Activated CD8-positive, alpha-beta T cell treated with anti-CD3 and anti-CD28 coated beads, Interleukin-2, amount 10 ng/mL, durations not matched to agents 7 days and 5 days (primary cell): ENCODE results near the gene LRCOL1. TPM values are rescaled to one million over a fixed set of nuclear protein-coding genes. Genes with fewer than 3 reads are reported as not detected.

Experiments used
- ATAC-seq: fragments of 150-1000 bp; cut with Tn5 transposase; one replicate; pipeline ENCODE4 v1.10.0; 2021; ENCODE audit warnings: moderate library complexity
- CTCF ChIA-PET: fragments of 350-600 bp; sonication (Branson Sonifier 250); formaldehyde crosslinking; loops from one replicate; lab custom pipeline; 2021; ENCODE audit warnings: antibody characterized with exemption; lab: Charles Lee
- POLR2A ChIA-PET: fragments of 350-600 bp; sonication (Branson Sonifier 250); formaldehyde crosslinking; loops from one replicate; lab custom pipeline; 2021; ENCODE audit warnings: antibody characterized with exemption; lab: Charles Lee
- DNase-seq: peaks from one replicate; pipeline ENCODE4 v3.0.0-alpha.2; 2020
- H3K27ac Mint-ChIP-seq: one replicate; pipeline ENCODE4 v1.8.0; 2021; ENCODE audit warnings: mild to moderate bottlenecking, mixed read lengths
- H3K27me3 Mint-ChIP-seq: one replicate; pipeline ENCODE4 v1.8.0; 2021; ENCODE audit warnings: low read depth, mixed read lengths
- H3K36me3 Mint-ChIP-seq: one replicate; pipeline ENCODE4 v1.8.0; 2021; ENCODE audit warnings: low read depth, mixed read lengths
- H3K4me1 Mint-ChIP-seq: one replicate; pipeline ENCODE4 v1.8.0; 2021; ENCODE audit warnings: low read depth, mixed read lengths
- H3K4me3 Mint-ChIP-seq: one replicate; pipeline ENCODE4 v1.8.0; 2021; ENCODE audit warnings: mild to moderate bottlenecking, mixed read lengths
- H3K9me3 Mint-ChIP-seq: one replicate; pipeline ENCODE4 v1.8.0; 2022; ENCODE audit warnings: mixed read lengths; ENCODE audit not compliant: insufficient read depth
- total RNA-seq, 2 experiments: library from RNA; stranded (reverse); gene quantifications; one replicate each; pipeline ENCODE4 v1.2.3, GENCODE V29; 2021

LRCOL1 gene
- total RNA-seq, 2 experiments from 2014 or later, result not detected

- CTCF ChIA-PET, result interaction anchor here (0.6 to 3.3 kb wide), 19 partner anchors 14 to 496 kb away, joined by 3 to 29 read pairs (median 3); no protein-coding TSS in a partner anchor
- H3K4me3 Mint-ChIP-seq, result no peak overlapping the region
- POLR2A ChIA-PET, result interaction anchor here (0.7 kb wide), 1 partner anchor 12 kb away, joined by 3 read pairs; no protein-coding TSS in a partner anchor
- ATAC-seq (peak; percentile 88), DNase-seq (peak; percentile 86)
- peaks cover 7% of the 10 kb centered on the region for H3K9me3 Mint-ChIP-seq
- H3K4me1 Mint-ChIP-seq, result peaks cover 7% of the 10 kb centered on the region
- H3K36me3 Mint-ChIP-seq, result peaks cover 10% of the 10 kb centered on the region
- peaks cover 30% of the 10 kb centered on the region for H3K27me3 Mint-ChIP-seq
- H3K27ac Mint-ChIP-seq, result no peak overlapping the region
These were observed 4.6 kb upstream of the LRCOL1 start for GRCh38 chr12:132614861-132615578.

DNA sequence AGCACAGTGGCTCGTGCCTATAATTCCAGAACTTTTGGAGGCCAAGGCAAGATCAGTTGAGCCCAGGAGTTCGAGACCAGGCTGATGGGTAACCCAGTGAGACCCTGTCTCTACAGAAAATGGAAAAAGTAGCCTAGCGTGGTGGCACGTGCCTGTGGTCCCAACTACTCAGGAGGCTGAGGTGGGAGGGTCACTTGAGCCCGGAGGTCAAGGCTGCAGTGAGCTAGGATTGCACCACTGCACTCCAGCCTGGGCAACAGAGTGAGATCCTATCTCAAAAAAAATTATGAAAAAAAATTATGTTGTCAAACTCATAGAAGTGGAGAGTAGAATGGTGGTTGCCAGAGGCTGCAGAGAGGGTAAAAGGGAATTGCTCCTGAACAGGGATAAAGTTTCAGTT, 3.6 kb upstream of the LRCOL1 start:
- DNase-seq (no peak), ATAC-seq (no peak)
- Mint-ChIP-seq H3K27me3 (peaks cover 35% of the 10 kb centered on the region), H3K27ac (no peak overlapping the region), H3K4me3 (no peak overlapping the region), H3K36me3 (peaks cover 10% of the 10 kb centered on the region), H3K9me3 (peaks cover 7% of the 10 kb centered on the region), H3K4me1 (peaks cover 7% of the 10 kb centered on the region)
- POLR2A ChIA-PET, result no interaction called here
- CTCF ChIA-PET, result interaction anchor here (0.6 to 3.3 kb wide), 9 partner anchors 11 to 460 kb away, joined by 3 to 29 read pairs (median 4); no protein-coding TSS in a partner anchor

DNA sequence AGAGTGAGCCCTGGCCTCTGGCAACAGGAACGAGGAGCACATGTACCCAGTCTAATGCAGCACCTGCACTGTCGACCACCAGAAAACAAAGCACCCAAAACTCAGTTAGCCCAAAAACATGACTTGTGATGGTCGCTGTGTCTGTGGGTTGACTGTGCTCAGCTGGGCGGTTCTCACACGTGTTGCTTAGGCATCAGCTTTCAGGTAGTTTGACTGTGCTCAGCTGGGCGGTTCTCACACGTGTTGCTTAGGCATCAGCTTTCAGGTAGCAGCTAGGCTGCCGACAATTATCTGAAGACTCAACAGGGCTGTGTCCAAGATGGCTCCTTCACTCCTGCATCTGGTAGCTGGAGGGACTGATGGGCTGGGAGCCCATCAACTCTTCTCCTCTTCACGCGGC, 1.2 kb upstream of the LRCOL1 start:
- ChIA-PET CTCF (no interaction called here), POLR2A (no interaction called here)
- Mint-ChIP-seq H3K4me3 (no peak overlapping the region), H3K4me1 (peaks cover 13% of the 10 kb centered on the region), H3K27ac (no peak overlapping the region), H3K9me3 (no peaks in the 10 kb centered on the region), H3K27me3 (peaks cover 35% of the 10 kb centered on the region), H3K36me3 (peaks cover 1% of the 10 kb centered on the region)
- no peak for DNase-seq
- no peak for ATAC-seq

DNA sequence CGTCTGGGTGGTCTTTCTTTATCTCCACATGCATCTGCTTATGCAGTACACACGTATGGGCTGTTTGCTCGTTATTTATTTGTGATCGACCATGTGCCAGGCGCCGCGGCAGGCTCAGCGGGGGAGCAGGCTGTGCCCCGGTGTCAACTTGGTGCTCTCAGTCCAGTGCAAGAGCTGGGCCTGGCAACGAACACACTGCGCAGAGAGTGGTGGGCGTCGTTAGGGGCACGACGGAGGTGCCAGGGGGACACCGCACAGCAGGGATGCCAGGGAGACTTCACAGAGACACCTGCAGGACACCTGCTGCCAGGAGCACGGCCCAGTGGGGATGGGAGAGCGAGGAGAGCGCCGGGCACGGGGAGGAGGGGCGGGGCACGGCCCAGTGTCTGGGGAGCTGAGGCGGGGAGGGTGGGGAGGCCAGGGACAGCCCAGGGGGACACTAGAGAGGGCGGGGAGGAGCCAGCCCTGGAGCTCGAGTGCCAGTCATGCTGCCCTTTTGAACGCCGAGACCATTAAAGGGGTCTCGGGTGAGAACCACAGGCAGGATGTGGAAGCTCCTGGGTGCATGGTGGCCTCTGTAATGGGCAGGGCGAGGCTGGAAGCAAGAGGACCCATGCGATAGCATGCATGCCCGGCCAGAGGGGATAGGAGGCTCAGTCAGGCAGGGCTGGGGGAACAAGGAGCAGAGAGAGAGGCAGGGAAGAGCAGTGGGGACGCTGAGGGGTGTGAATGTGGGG, 652 bp upstream of the LRCOL1 start:
- no peaks in the 10 kb centered on the region for H3K36me3 Mint-ChIP-seq
- peaks cover 35% of the 10 kb centered on the region for H3K27me3 Mint-ChIP-seq
- H3K4me3 Mint-ChIP-seq, result no peak overlapping the region
- H3K4me1 Mint-ChIP-seq, result peaks cover 14% of the 10 kb centered on the region
- ChIA-PET CTCF (interaction anchor here (1.4 kb wide), 1 partner anchor 10 kb away, joined by 3 read pairs; no protein-coding TSS in a partner anchor), POLR2A (no interaction called here)
- ATAC-seq (no peak), DNase-seq (no peak)
- H3K27ac Mint-ChIP-seq, result no peak overlapping the region
- no peaks in the 10 kb centered on the region for H3K9me3 Mint-ChIP-seq

DNA sequence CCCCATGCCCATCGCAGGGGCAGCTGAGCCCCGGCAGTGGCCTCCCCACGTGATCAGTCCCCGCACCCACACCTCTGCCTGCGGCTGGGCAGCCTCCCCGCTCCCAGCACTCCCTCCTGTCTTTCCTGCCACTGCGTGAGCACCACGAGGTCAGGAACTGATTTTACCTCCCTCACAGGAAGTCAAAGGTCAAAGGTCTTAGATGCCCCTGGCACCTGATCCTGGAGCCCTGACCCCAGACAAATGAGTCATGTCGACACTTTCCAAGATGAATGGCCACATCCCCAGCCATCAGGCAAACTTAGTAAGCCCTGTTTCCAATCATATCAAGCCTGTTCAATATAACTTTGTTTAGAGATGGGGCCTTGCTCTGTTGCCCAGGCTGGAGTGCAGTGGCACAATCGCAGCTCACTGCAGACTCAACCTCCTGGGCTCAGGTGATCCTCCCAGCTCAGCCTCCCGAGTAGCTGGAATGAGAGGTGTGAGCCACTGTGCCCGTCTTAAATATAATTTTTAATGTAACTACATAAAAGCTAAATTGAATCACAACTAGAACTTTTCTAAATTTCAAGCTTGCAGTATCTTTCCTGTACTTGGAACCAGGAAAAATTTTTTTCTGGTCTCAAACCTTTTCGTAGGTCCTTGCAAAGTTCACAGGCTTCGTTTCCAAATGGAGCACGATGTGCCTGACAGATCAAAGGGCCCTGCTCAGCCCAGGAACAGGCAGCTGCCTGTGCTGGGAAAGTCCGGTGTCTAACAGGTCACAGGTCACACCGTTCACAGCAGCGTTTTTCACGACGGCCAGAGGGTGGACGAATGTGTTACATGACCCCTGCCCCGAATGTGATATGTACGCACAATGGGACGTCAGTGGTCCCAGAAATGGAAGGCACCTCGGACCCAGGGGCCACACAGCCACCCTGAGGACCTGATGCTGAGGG, 1.9 kb downstream of the LRCOL1 start:
- Mint-ChIP-seq H3K36me3 (no peaks in the 10 kb centered on the region), H3K9me3 (no peaks in the 10 kb centered on the region), H3K4me3 (no peak overlapping the region), H3K27ac (no peak overlapping the region), H3K4me1 (peaks cover 9% of the 10 kb centered on the region), H3K27me3 (peaks cover 33% of the 10 kb centered on the region)
- CTCF ChIA-PET, result interaction anchor here (0.8 kb wide), 1 partner anchor 32 kb away, joined by 3 read pairs; no protein-coding TSS in a partner anchor
- no peak for DNase-seq
- no peak for ATAC-seq
- POLR2A ChIA-PET, result no interaction called here

- H3K4me1 Mint-ChIP-seq, result peaks cover 9% of the 10 kb centered on the region
- no peak overlapping the region for H3K27ac Mint-ChIP-seq
- ATAC-seq (no peak), DNase-seq (no peak)
- peaks cover 44% of the 10 kb centered on the region for H3K27me3 Mint-ChIP-seq
- no peaks in the 10 kb centered on the region for H3K9me3 Mint-ChIP-seq
- H3K4me3 Mint-ChIP-seq, result no peak overlapping the region
- ChIA-PET POLR2A (no interaction called here), CTCF (no interaction called here)
- no peaks in the 10 kb centered on the region for H3K36me3 Mint-ChIP-seq
These were observed 3.5 kb downstream of the LRCOL1 start for GRCh38 chr12:132606927-132607326.

GRCh38 chr12:132606466-132606865, 3.9 kb downstream of the LRCOL1 start:
- Mint-ChIP-seq H3K4me1 (peaks cover 9% of the 10 kb centered on the region), H3K27ac (no peak overlapping the region), H3K36me3 (no peaks in the 10 kb centered on the region), H3K4me3 (no peak overlapping the region), H3K27me3 (peaks cover 47% of the 10 kb centered on the region), H3K9me3 (no peaks in the 10 kb centered on the region)
- CTCF ChIA-PET, result no interaction called here
- POLR2A ChIA-PET, result no interaction called here
- no peak for DNase-seq
- ATAC-seq, result no peak

DNA sequence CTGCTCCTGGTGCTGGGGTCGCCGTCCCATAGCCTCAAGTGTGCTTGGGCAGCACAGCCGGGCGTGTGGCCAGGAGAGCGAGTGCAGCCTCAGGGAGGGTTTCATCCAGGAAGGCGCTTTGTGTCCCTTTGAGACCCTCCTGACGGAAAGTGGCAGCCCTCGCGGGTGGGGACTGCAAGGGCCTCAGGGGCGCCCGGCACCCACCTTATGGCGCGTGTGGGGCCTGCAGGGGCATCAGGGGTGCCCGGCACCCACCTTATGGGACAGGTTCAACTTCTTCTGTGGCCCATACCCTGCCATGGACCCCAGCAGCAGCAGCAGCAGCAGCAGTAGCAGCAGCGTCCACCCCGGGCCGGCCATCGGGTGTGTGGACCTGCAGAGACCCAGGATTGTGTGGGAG, 4.5 kb downstream of the LRCOL1 start:
- no peaks in the 10 kb centered on the region for H3K9me3 Mint-ChIP-seq
- peaks cover 51% of the 10 kb centered on the region for H3K27me3 Mint-ChIP-seq
- H3K4me3 Mint-ChIP-seq, result no peak overlapping the region
- H3K4me1 Mint-ChIP-seq, result peaks cover 12% of the 10 kb centered on the region
- CTCF ChIA-PET, result no interaction called here
- no peaks in the 10 kb centered on the region for H3K36me3 Mint-ChIP-seq
- H3K27ac Mint-ChIP-seq, result no peak overlapping the region
- ATAC-seq (no peak), DNase-seq (no peak)
- POLR2A ChIA-PET, result no interaction called here

- H3K9me3 Mint-ChIP-seq, result no peaks in the 10 kb centered on the region
- H3K4me3 Mint-ChIP-seq, result no peak overlapping the region
- POLR2A ChIA-PET, result no interaction called here
- H3K4me1 Mint-ChIP-seq, result peaks cover 16% of the 10 kb centered on the region
- peaks cover 48% of the 10 kb centered on the region for H3K27me3 Mint-ChIP-seq
- no peak overlapping the region for H3K27ac Mint-ChIP-seq
- ATAC-seq (no peak), DNase-seq (no peak)
- CTCF ChIA-PET, result no interaction called here
- H3K36me3 Mint-ChIP-seq, result no peaks in the 10 kb centered on the region
These were observed 5.5 kb downstream of the LRCOL1 start for GRCh38 chr12:132604668-132605441.

GRCh38 chr12:132604151-132604618, 6.2 kb downstream of the LRCOL1 start:
- H3K36me3 Mint-ChIP-seq, result no peaks in the 10 kb centered on the region
- H3K27ac Mint-ChIP-seq, result no peak overlapping the region
- ChIA-PET CTCF (no interaction called here), POLR2A (no interaction called here)
- ATAC-seq (no peak), DNase-seq (no peak)
- peaks cover 19% of the 10 kb centered on the region for H3K4me1 Mint-ChIP-seq
- no peaks in the 10 kb centered on the region for H3K9me3 Mint-ChIP-seq
- peaks cover 52% of the 10 kb centered on the region for H3K27me3 Mint-ChIP-seq
- H3K4me3 Mint-ChIP-seq, result no peak overlapping the region
